Breast epithelium (tissue), 3 donors: ENCODE data around the gene ZNRF2.

ENCODE experiments used
- CTCF ChIP-seq, 3 donors: fragments of 450-650 bp; IDR thresholded peaks; one replicate each; pipeline ENCODE4 v1.5.1; 2016 to 2017; ENCODE audit warnings: antibody characterized with exemption in 3 of 3, mild to moderate bottlenecking in 3 of 3, moderate library complexity in 3 of 3
- POLR2A ChIP-seq: fragments of 450-650 bp; IDR thresholded peaks from one replicate; pipeline ENCODE4 v1.6.1; 2016; ENCODE audit warnings: antibody characterized with exemption, mild to moderate bottlenecking, moderate library complexity
- POLR2AphosphoS5 ChIP-seq, 3 donors: sonication (generic); formaldehyde crosslinking; IDR thresholded peaks; one replicate each; pipeline ENCODE4 v1.6.1; 2017; ENCODE audit warnings: antibody characterized with exemption in 3 of 3

- no peak for TF ChIP-seq CTCF (IDR thresholded peaks at IDR 0.05)
- no peak for TF ChIP-seq POLR2A
- TF ChIP-seq POLR2AphosphoS5 (IDR thresholded peaks at IDR 0.05) = no peak
Measured at GRCh38 chr7:30280631-30281030, 3.8 kb upstream of the ZNRF2 start.
